ENCODE data around the gene KCNG1.
A peak's percentile ranks its signal among the peaks of the same experiment; 100 is the strongest.

Gene KCNG1

DNA sequence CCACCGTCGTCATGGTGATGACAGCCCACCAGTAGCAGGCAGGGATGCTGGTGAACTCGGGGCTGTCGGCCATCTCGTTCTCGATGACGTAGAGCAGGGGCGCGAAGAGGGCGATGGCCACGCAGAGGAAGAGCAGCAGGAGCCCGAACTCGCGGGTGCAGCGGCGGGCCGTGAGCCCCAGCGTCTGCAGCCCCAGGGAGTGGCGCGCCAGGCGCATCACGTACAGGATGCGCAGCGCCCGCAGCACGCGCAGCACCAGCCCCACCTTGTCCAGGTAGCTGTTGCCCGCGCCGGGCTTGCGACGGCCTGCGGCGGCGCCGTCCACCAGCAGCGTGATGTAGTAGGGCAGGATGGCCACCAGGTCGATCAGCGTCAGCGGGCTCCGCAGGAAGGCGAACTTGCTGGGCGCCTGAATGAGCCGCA lies 18.6 kb downstream of the KCNG1 start (continued):
- TF ChIP-seq, protein P1, sequence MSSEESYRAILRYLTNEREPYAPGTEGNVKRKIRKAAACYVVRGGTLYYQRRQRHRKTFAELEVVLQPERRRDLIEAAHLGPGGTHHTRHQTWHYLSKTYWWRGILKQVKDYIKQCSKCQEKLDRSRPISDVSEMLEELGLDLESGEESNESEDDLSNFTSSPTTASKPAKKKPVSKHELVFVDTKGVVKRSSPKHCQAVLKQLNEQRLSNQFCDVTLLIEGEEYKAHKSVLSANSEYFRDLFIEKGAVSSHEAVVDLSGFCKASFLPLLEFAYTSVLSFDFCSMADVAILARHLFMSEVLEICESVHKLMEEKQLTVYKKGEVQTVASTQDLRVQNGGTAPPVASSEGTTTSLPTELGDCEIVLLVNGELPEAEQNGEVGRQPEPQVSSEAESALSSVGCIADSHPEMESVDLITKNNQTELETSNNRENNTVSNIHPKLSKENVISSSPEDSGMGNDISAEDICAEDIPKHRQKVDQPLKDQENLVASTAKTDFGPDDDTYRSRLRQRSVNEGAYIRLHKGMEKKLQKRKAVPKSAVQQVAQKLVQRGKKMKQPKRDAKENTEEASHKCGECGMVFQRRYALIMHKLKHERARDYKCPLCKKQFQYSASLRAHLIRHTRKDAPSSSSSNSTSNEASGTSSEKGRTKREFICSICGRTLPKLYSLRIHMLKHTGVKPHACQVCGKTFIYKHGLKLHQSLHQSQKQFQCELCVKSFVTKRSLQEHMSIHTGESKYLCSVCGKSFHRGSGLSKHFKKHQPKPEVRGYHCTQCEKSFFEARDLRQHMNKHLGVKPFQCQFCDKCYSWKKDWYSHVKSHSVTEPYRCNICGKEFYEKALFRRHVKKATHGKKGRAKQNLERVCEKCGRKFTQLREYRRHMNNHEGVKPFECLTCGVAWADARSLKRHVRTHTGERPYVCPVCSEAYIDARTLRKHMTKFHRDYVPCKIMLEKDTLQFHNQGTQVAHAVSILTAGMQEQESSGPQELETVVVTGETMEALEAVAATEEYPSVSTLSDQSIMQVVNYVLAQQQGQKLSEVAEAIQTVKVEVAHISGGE (tag by site-specific recombination; conservative IDR thresholded peaks at IDR 0.05; ENCODE audit: low read depth), result no peak
- no peak for TF ChIP-seq ZNF48 (tag by site-specific recombination; IDR thresholded peaks at IDR 0.05)
- no peak for TF ChIP-seq ZNF140 (tag by site-specific recombination; IDR thresholded peaks at IDR 0.05)

GRCh38 chr20:51003753-51004152 lies 19.2 kb downstream of the KCNG1 start:
- H3K4me3 ChIP-seq (ENCODE audit: low read depth, low read length), result no peak overlapping the region
- TF ChIP-seq ZNF16 (tag by site-specific recombination; IDR thresholded peaks at IDR 0.05; ENCODE audit: low read depth) (no peak), ZNF280C (tag by site-specific recombination; IDR thresholded peaks at IDR 0.05) (no peak), ZNF791 (tag by site-specific recombination; IDR thresholded peaks at IDR 0.05) (no peak), ZFHX2 (tag by site-specific recombination; conservative IDR thresholded peaks at IDR 0.05) (no peak)
- no peak overlapping the region for H3K27ac ChIP-seq (ENCODE audit: extremely low read depth, low read depth, low read length)
- no peaks in the 10 kb centered on the region for H3K4me1 ChIP-seq (ENCODE audit: control insufficient read depth, insufficient read depth, low read length)
- CTCF ChIA-PET, result interaction anchor here (1.2 kb wide), 1 partner anchor 11 kb away, joined by 5 read pairs; no protein-coding TSS in a partner anchor
- peaks cover 0 to 31% of the 10 kb centered on the region in 2 experiments; a peak in 1 of 3 replicates for H3K36me3 ChIP-seq (ENCODE audit: control insufficient read depth in 2 of 2, insufficient read depth in 1 of 2, low read length in 2 of 2)
- H3K9me3 ChIP-seq (ENCODE audit: control insufficient read depth, insufficient read depth, low read depth, low read length), result no peaks in the 10 kb centered on the region
- POLR2A ChIA-PET, result no interaction called here

DNA sequence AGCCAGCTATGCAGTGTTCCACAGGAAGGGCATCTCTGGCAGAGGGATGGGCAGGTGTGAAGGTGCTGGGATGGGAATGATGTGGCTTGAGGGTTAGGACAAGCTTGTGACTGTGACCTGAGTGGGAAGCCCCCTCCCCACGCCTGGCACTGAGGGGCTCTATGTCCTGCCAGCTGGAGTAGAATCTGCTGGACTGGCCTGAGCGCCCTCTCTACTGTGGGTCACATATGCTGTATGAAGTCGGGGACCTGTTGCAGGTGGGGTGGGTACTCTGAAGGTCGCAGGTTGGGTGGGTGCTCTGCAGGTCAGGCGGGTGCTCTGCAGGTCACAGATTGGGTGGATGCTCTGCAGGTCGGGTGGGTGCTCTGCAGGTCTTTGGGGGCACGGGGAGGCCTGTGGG lies 20.3 kb downstream of the KCNG1 start:
- H3K27ac ChIP-seq (ENCODE audit: extremely low read depth, low read depth, low read length), result no peak overlapping the region
- H3K4me3 ChIP-seq (ENCODE audit: low read depth, low read length), result no peak overlapping the region
- peak; percentile 91 for TF ChIP-seq SCRT2 (tag by site-specific recombination; IDR thresholded peaks at IDR 0.05)
- TF ChIP-seq SCRT1 (tag by site-specific recombination; IDR thresholded peaks at IDR 0.05; ENCODE audit: borderline replicate concordance), result peak; percentile 56; the same call in 1 of the 2 replicates
- TF ChIP-seq ZNF623 (tag by site-specific recombination; IDR thresholded peaks at IDR 0.05), result no peak
- peaks cover 0 to 28% of the 10 kb centered on the region in 2 experiments; a peak in 1 of 3 replicates for H3K36me3 ChIP-seq (ENCODE audit: control insufficient read depth in 2 of 2, insufficient read depth in 1 of 2, low read length in 2 of 2)
- no peaks in the 10 kb centered on the region for H3K4me1 ChIP-seq (ENCODE audit: control insufficient read depth, insufficient read depth, low read length)
- ChIA-PET CTCF (interaction anchor here (1.1 kb wide), 1 partner anchor 12 kb away, joined by 3 read pairs; no protein-coding TSS in a partner anchor), POLR2A (no interaction called here)
- no peaks in the 10 kb centered on the region for H3K9me3 ChIP-seq (ENCODE audit: control insufficient read depth, insufficient read depth, low read depth, low read length)

DNA sequence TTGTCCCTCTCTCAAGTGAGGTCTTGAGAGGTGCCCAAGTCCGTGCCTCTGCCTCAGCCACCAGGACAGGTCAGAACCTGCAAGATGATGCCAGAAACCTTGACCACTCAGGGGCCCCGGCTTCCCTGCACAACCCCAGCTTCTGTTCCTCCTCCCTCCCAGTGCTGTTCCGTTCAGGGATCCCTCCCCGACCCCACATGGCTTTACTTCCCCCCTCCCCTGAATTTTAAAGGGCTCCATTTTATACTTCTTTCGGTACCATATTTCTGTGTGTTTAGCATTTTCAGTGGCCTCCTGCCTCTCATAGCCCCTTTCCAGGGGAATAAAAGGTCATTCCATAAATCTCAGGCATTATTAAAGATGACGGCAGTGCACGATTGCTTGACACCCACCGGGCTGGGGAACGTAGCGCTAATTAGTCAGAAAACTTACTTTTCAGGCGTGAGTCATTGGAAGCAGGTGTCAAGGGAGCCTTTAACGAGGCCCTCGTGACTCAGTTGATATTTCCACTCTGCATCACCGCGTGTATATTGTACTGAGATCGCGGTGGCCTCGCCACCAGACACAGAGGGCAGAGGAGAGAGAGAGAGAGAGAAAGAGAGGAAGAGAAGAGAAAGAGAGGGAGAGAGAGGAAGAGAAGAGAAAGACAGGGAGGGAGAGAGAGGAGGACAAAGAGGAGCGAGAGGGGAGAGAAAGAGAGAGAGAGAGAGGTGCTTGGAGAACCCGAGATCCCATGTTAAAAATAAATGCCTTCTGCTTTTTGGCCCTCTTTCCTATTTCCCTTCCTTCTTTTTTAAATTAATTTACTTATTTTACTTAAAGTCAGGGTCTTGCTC lies 21.3 kb downstream of the KCNG1 start:
- Histone ChIP-seq H3K4me3 (ENCODE audit: low read depth, low read length) (no peak overlapping the region), H3K27ac (ENCODE audit: extremely low read depth, low read depth, low read length) (no peak overlapping the region), H3K36me3 (ENCODE audit: control insufficient read depth in 2 of 2, insufficient read depth in 1 of 2, low read length in 2 of 2) (peaks cover 0 to 25% of the 10 kb centered on the region in 2 experiments; a peak in 1 of 3 replicates), H3K9me3 (ENCODE audit: control insufficient read depth, insufficient read depth, low read depth, low read length) (no peaks in the 10 kb centered on the region), H3K4me1 (ENCODE audit: control insufficient read depth, insufficient read depth, low read length) (no peaks in the 10 kb centered on the region)
- ChIA-PET POLR2A (no interaction called here), CTCF (interaction anchor here (1.1 to 1.8 kb wide), 3 partner anchors 13 to 306 kb away, joined by 3 to 8 read pairs (median 4); no protein-coding TSS in a partner anchor)
- TF ChIP-seq, protein P2, sequence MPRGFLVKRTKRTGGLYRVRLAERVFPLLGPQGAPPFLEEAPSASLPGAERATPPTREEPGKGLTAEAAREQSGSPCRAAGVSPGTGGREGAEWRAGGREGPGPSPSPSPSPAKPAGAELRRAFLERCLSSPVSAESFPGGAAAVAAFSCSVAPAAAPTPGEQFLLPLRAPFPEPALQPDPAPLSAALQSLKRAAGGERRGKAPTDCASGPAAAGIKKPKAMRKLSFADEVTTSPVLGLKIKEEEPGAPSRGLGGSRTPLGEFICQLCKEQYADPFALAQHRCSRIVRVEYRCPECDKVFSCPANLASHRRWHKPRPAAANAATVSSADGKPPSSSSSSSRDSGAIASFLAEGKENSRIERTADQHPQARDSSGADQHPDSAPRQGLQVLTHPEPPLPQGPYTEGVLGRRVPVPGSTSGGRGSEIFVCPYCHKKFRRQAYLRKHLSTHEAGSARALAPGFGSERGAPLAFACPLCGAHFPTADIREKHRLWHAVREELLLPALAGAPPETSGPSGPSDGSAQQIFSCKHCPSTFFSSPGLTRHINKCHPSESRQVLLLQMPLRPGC (tag by site-specific recombination; IDR thresholded peaks at IDR 0.05), result peak; percentile 63; the same call in 1 of the 2 replicates
- peak; percentile 36; the same call in 1 of the 2 replicates for TF ChIP-seq ZNF639 (tag by site-specific recombination; IDR thresholded peaks at IDR 0.05)
- TF ChIP-seq ZNF785 (tag by site-specific recombination; IDR thresholded peaks at IDR 0.05), result no peak
- TF ChIP-seq, protein P3, sequence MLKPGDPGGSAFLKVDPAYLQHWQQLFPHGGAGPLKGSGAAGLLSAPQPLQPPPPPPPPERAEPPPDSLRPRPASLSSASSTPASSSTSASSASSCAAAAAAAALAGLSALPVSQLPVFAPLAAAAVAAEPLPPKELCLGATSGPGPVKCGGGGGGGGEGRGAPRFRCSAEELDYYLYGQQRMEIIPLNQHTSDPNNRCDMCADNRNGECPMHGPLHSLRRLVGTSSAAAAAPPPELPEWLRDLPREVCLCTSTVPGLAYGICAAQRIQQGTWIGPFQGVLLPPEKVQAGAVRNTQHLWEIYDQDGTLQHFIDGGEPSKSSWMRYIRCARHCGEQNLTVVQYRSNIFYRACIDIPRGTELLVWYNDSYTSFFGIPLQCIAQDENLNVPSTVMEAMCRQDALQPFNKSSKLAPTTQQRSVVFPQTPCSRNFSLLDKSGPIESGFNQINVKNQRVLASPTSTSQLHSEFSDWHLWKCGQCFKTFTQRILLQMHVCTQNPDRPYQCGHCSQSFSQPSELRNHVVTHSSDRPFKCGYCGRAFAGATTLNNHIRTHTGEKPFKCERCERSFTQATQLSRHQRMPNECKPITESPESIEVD (tag by site-specific recombination; IDR thresholded peaks at IDR 0.05), result peak; percentile 30; the same call in 1 of the 2 replicates
- peak; percentile 44; the same call in 1 of the 2 replicates for TF ChIP-seq ZNF629 (tag by site-specific recombination; IDR thresholded peaks at IDR 0.05)
- no peak for TF ChIP-seq ZNF561 (tag by site-specific recombination; IDR thresholded peaks at IDR 0.05; ENCODE audit: borderline replicate concordance)
- 0 out of 2 replicates have a peak, but pooled peaks have one; percentile 39 for TF ChIP-seq OSR2 (tag by site-specific recombination; IDR thresholded peaks at IDR 0.05)
